ENCODE results near the gene RCE1. TPM values are rescaled to one million over a fixed set of nuclear protein-coding genes. Genes with fewer than 3 reads are reported as not detected.

Gene RCE1
- total and polyA plus RNA-seq, 2 donors (not counting 3 experiments of a cell fraction or from before 2014, with no cell fraction given): 26.9 to 47.4 TPM

GRCh38 chr11:66855574-66856495 lies 12.6 kb downstream of the RCE1 start:
- dilution Hi-C loops (cut with MboI; ENCODE audit: extremely low pct_ligation_motif_present, low sequenced_read_pairs): no loop called here
- intact Hi-C loops (cut with micrococcal nuclease): loop anchor here (2.0 kb wide), 3 partner anchors 13 to 119 kb away; partner anchors contain the start of genes C11orf86, PC and RCE1
- peak overlapping the region; percentile 61 for H3K9ac ChIP-seq (replicated peaks; ENCODE audit: extremely low read depth, insufficient read depth, low read length)
- DNase-seq (ENCODE audit: low read depth, low spot score) (peak; percentile 85), FAIRE-seq (peak; percentile 92)
- no peak for TF ChIP-seq FOS (IDR thresholded peaks at IDR 0.05; ENCODE audit: borderline replicate concordance, insufficient read depth, low read length)
- peak; percentile 77 for TF ChIP-seq POLR2AphosphoS5 (IDR thresholded peaks at IDR 0.05; ENCODE audit: insufficient read depth, low read depth, low read length)
- peak; percentile 71 for TF ChIP-seq POLR2A (IDR thresholded peaks at IDR 0.05; ENCODE audit: low read depth, low read length)
- H3K4me1 ChIP-seq (ENCODE audit: control insufficient read depth, extremely low read depth, insufficient read depth, low read length): peaks cover 9% of the 10 kb centered on the region
- no peaks in the 10 kb centered on the region for H4K20me1 ChIP-seq (replicated peaks; ENCODE audit: control insufficient read depth, extremely low read depth, insufficient read depth, low read length)
- H3K27ac ChIP-seq (ENCODE audit: insufficient read depth, low read depth, low read length): peak overlapping the region; percentile 56
- H3K9me1 ChIP-seq (replicated peaks; ENCODE audit: control insufficient read depth, extremely low read depth, insufficient read depth, low read length): no peaks in the 10 kb centered on the region
- H3K36me3 ChIP-seq (ENCODE audit: control insufficient read depth in 2 of 2, extremely low read depth in 1 of 2, insufficient read depth in 2 of 2, low read length in 2 of 2): no peaks in the 10 kb centered on the region
- CTCF ChIA-PET: interaction anchor here (0.6 to 2.3 kb wide), 14 partner anchors 9 to 263 kb away, joined by 3 to 15 read pairs (median 4); partner anchors contain the start of gene RCE1
- H2AFZ ChIP-seq (ENCODE audit: low read depth, low read length): peak overlapping the region; percentile 81
- BruUV-seq (replicated peaks): TSS peak; percentile 95
- H3K4me2 ChIP-seq (ENCODE audit: insufficient read depth, low read length): peak overlapping the region; percentile 68
- POLR2A ChIA-PET: interaction anchor here (0.8 to 1.4 kb wide), 4 partner anchors 9 to 15 kb away, joined by 3 to 5 read pairs (median 4); no protein-coding TSS in a partner anchor
- no peaks in the 10 kb centered on the region for H3K27me3 ChIP-seq (ENCODE audit: control insufficient read depth in 2 of 2, insufficient read depth in 2 of 2, low read length in 2 of 2)
- peaks cover 13% of the 10 kb centered on the region for H3K79me2 ChIP-seq (ENCODE audit: control insufficient read depth, insufficient read depth, low read length)
- H3K4me3 ChIP-seq (replicated peaks in 1 of 3; ENCODE audit: insufficient read depth in 1 of 3, low read depth in 1 of 3, low read length in 3 of 3): peak overlapping the region; percentile 29 to 59 (median 54)
- H3K9me3 ChIP-seq (replicated peaks; ENCODE audit: control insufficient read depth, insufficient read depth, low read length): no peaks in the 10 kb centered on the region

GRCh38 chr11:66856496-66857233 lies 13.4 kb downstream of the RCE1 start, which contains the start of gene LRFN4:
LRFN4 (plus strand) TSS chr11:66857064; CDS start chr11:66857745, 681 bp downstream.
- TF ChIP-seq MYC (IDR thresholded peaks at IDR 0.05; ENCODE audit: low read depth, low read length) (no peak), POLR2A (IDR thresholded peaks at IDR 0.05; ENCODE audit: low read depth, low read length) (peak; percentile 17), GATA2 (IDR thresholded peaks at IDR 0.05; ENCODE audit: insufficient read depth, insufficient read length, low read depth, low read length) (no peak), FOS (IDR thresholded peaks at IDR 0.05; ENCODE audit: borderline replicate concordance, insufficient read depth, low read length) (no peak), MAX (IDR thresholded peaks at IDR 0.05; ENCODE audit: insufficient read depth, insufficient read length) (peak; percentile 37)
- peak within 1 kb of the TSS; percentile 68 for H3K4me2 ChIP-seq (ENCODE audit: insufficient read depth, low read length)
- no peak for DNase-seq (ENCODE audit: low read depth, low spot score)
- CTCF ChIA-PET: interaction anchor here (0.6 to 2.3 kb wide), 11 partner anchors 13 to 264 kb away, joined by 3 to 15 read pairs (median 5); partner anchors contain the start of gene RCE1
- no peaks in the 10 kb centered on the region for H3K27me3 ChIP-seq (ENCODE audit: control insufficient read depth in 2 of 2, insufficient read depth in 2 of 2, low read length in 2 of 2)
- no peaks in the 10 kb centered on the region for H3K36me3 ChIP-seq (ENCODE audit: control insufficient read depth in 2 of 2, extremely low read depth in 1 of 2, insufficient read depth in 2 of 2, low read length in 2 of 2)
- peak within 1 kb of the TSS; percentile 56 for H3K27ac ChIP-seq (ENCODE audit: insufficient read depth, low read depth, low read length)
- dilution Hi-C loops (cut with MboI; ENCODE audit: extremely low pct_ligation_motif_present, low sequenced_read_pairs) (no loop called here), intact Hi-C loops (cut with micrococcal nuclease) (loop anchor here (2.0 kb wide), 3 partner anchors 14 to 118 kb away; partner anchors contain the start of genes C11orf86, PC and RCE1)
- peak within 1 kb of the TSS; percentile 43 to 59 (median 54) for H3K4me3 ChIP-seq (replicated peaks in 1 of 3; ENCODE audit: insufficient read depth in 1 of 3, low read depth in 1 of 3, low read length in 3 of 3)
- H3K4me1 ChIP-seq (ENCODE audit: control insufficient read depth, extremely low read depth, insufficient read depth, low read length): peaks cover 9% of the 10 kb centered on the region
- H3K9me3 ChIP-seq (replicated peaks; ENCODE audit: control insufficient read depth, insufficient read depth, low read length): no peaks in the 10 kb centered on the region
- no TSS peak for BruUV-seq (replicated peaks)
- H3K79me2 ChIP-seq (ENCODE audit: control insufficient read depth, insufficient read depth, low read length): peaks cover 13% of the 10 kb centered on the region
- POLR2A ChIA-PET: interaction anchor here (0.8 to 1.4 kb wide), 3 partner anchors 10 to 16 kb away, joined by 4 to 5 read pairs (median 4); no protein-coding TSS in a partner anchor
- H3K9ac ChIP-seq (replicated peaks; ENCODE audit: extremely low read depth, insufficient read depth, low read length): peak within 1 kb of the TSS; percentile 61
- no peak for FAIRE-seq
- no peaks in the 10 kb centered on the region for H3K9me1 ChIP-seq (replicated peaks; ENCODE audit: control insufficient read depth, extremely low read depth, insufficient read depth, low read length)
- no peaks in the 10 kb centered on the region for H4K20me1 ChIP-seq (replicated peaks; ENCODE audit: control insufficient read depth, extremely low read depth, insufficient read depth, low read length)
- H2AFZ ChIP-seq (ENCODE audit: low read depth, low read length): peak within 1 kb of the TSS; percentile 81

Data from endothelial cell of umbilical vein (primary cell).